ENCODE data around the gene TNRC6B.

GRCh38 chr22:40314041-40314440 is 136.3 kb downstream of the TNRC6B start:
- TF ChIP-seq CTCF (optimal IDR thresholded peaks at IDR 0.05 in 1 of 3, IDR thresholded peaks at IDR 0.05 in 1 of 3, conservative IDR thresholded peaks at IDR 0.05 in 1 of 3; ENCODE audit: extremely low read depth in 1 of 3, insufficient read depth in 2 of 3, low read length in 3 of 3), result no peak
- TF ChIP-seq EZH2 (IDR thresholded peaks at IDR 0.05; ENCODE audit: low read length), result no peak

Measured in keratinocyte (primary cell).